ENCODE data around the gene CAPN3.

CAPN3 gene

GRCh38 chr15:42413920-42414319, 54.6 kb downstream of the CAPN3 start:
- Histone ChIP-seq H3K27me3 (ENCODE audit: insufficient read depth, low read length) (no peaks in the 10 kb centered on the region), H3K4me3 (ENCODE audit: low read length) (no peak overlapping the region), H3K4me1 (ENCODE audit: insufficient read depth, low read length) (no peaks in the 10 kb centered on the region), H3K36me3 (ENCODE audit: insufficient read depth, low read length) (peaks cover 55% of the 10 kb centered on the region), H3K9me3 (ENCODE audit: insufficient read depth, low read depth, low read length) (no peaks in the 10 kb centered on the region), H3K27ac (ENCODE audit: low read depth, low read length) (no peak overlapping the region), H3K9ac (ENCODE audit: low read depth, low read length) (no peak overlapping the region)
- WGBS, result 96% methylated on average over 2 of the region's 2 CpGs

DNA sequence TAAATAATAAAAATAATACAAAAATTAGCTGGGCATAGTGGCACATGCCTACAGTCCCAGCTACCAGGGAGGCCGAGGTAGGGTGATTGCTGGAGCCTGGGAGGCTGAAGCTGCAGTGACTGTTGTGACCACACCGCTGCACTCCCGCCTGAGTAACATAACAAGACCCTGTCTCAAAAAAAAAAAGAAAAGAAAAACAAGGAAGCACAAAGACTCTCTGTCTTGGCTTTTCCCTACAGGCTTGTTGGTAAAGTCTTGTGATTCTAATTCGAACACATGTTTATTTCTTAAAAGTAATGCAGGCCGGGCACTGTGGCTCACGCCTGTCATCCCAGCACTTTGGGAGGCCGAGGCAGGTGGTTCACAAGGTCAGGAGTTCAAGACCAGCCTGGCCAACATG, 60.1 kb downstream of the CAPN3 start:
- Histone ChIP-seq H3K27me3 (ENCODE audit: insufficient read depth, low read length) (no peaks in the 10 kb centered on the region), H3K4me1 (ENCODE audit: insufficient read depth, low read length) (no peaks in the 10 kb centered on the region), H3K36me3 (ENCODE audit: insufficient read depth, low read length) (peaks cover 85% of the 10 kb centered on the region), H3K27ac (ENCODE audit: low read depth, low read length) (no peak overlapping the region), H3K9ac (ENCODE audit: low read depth, low read length) (no peak overlapping the region), H3K4me3 (ENCODE audit: low read length) (no peak overlapping the region), H3K9me3 (ENCODE audit: insufficient read depth, low read depth, low read length) (no peaks in the 10 kb centered on the region)
- 91% methylated on average over 7 of the region's 7 CpGs for WGBS

DNA sequence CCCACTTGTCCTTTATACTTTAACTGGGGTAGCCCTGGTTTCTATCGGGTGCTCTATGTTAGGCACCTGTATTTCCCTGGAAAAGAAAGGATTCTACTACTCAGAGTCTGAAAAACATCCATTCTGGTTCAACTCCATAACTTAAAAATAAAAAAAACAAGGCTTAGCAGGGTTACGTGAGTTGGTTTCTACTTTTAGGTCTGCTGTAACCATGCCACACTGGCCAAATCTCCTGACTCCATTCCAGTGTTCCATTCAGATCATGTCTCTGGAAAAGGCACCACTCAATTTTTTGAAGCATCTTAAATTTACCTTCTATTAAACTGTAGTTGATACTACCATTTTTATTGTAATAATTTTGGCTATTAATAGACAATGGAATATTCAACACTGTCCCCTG, 62.1 kb downstream of the CAPN3 start:
- Histone ChIP-seq H3K9me3 (ENCODE audit: insufficient read depth, low read depth, low read length) (no peaks in the 10 kb centered on the region), H3K27ac (ENCODE audit: low read depth, low read length) (no peak overlapping the region), H3K4me3 (ENCODE audit: low read length) (no peak overlapping the region), H3K9ac (ENCODE audit: low read depth, low read length) (no peak overlapping the region), H3K36me3 (ENCODE audit: insufficient read depth, low read length) (peaks cover 87% of the 10 kb centered on the region), H3K4me1 (ENCODE audit: insufficient read depth, low read length) (no peaks in the 10 kb centered on the region), H3K27me3 (ENCODE audit: insufficient read depth, low read length) (no peaks in the 10 kb centered on the region)
- 97% methylated on average over 2 of the region's 2 CpGs for WGBS

DNA sequence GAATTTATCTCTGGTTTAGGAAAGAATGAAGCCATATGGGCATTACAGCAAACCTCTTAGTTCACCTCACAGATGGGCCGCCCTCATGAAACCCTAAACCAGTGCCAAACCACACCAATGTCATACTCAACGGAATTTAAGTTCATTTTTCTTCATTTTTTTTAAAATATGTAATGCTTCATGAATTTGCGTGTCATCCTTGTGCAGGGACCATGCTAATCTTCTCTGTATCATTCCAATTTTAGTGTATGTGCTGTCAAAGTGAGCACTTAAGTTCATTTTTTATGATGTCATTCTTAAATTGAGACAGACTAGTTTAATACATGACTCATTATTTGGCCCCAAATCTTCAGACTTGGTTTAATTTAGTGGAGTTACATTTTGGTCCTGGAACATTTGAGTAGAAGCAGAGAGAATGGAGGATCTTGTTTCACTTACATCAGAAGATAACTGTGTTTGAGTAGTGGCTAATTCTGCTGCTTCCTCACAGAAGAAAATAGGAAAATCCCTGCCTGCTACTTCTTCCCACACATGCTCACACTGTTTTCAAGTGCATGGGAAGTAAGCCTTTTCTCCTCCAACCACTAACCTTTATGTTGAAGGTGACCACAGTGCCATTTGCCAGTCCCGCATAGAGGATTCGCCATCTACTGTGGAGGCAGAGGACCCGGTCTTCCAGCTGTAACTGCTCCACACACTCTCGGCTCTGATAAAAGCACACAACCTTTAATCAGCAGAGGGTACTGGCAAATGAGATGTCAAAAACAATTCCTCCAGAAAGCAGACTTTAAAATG, 68.3 kb downstream of the CAPN3 start:
- no peak overlapping the region for H3K9ac ChIP-seq (ENCODE audit: low read depth, low read length)
- no peak overlapping the region for H3K4me3 ChIP-seq (ENCODE audit: low read length)
- no peak overlapping the region for H3K27ac ChIP-seq (ENCODE audit: low read depth, low read length)
- H3K9me3 ChIP-seq (ENCODE audit: insufficient read depth, low read depth, low read length), result no peaks in the 10 kb centered on the region
- no peaks in the 10 kb centered on the region for H3K4me1 ChIP-seq (ENCODE audit: insufficient read depth, low read length)
- WGBS, result 96% methylated on average over 7 of the region's 7 CpGs
- peaks cover 93% of the 10 kb centered on the region for H3K36me3 ChIP-seq (ENCODE audit: insufficient read depth, low read length)
- H3K27me3 ChIP-seq (ENCODE audit: insufficient read depth, low read length), result no peaks in the 10 kb centered on the region

GRCh38 chr15:42444415-42445063, 85.2 kb downstream of the CAPN3 start:
- Histone ChIP-seq H3K36me3 (ENCODE audit: insufficient read depth, low read length) (peaks cover 82% of the 10 kb centered on the region), H3K27me3 (ENCODE audit: insufficient read depth, low read length) (no peaks in the 10 kb centered on the region), H3K27ac (ENCODE audit: low read depth, low read length) (no peak overlapping the region), H3K9ac (ENCODE audit: low read depth, low read length) (no peak overlapping the region), H3K4me1 (ENCODE audit: insufficient read depth, low read length) (no peaks in the 10 kb centered on the region), H3K4me3 (ENCODE audit: low read length) (no peak overlapping the region), H3K9me3 (ENCODE audit: insufficient read depth, low read depth, low read length) (no peaks in the 10 kb centered on the region)
- WGBS, result 92% methylated on average over 5 of the region's 5 CpGs

DNA sequence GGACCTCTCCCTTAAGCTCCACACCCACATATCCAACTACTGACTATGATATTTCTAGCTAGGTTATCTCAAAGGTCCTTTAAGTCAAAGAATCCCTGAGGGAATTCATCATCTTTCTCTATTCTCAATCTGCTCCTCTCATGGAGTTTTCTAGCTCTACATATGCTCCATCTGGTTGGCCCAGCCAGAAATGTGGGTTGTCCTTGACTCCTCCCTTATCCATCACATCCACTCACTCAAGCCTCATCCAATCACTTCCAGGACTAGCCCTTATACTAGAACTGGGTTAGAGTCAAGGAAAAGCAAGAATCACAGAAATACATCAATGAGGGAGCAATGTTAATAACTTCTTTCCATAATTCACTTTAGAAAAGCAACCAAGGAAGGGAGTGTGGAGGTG, 86.2 kb downstream of the CAPN3 start:
- no peaks in the 10 kb centered on the region for H3K4me1 ChIP-seq (ENCODE audit: insufficient read depth, low read length)
- no peaks in the 10 kb centered on the region for H3K27me3 ChIP-seq (ENCODE audit: insufficient read depth, low read length)
- H3K4me3 ChIP-seq (ENCODE audit: low read length), result no peak overlapping the region
- H3K9me3 ChIP-seq (ENCODE audit: insufficient read depth, low read depth, low read length), result no peaks in the 10 kb centered on the region
- no peak overlapping the region for H3K27ac ChIP-seq (ENCODE audit: low read depth, low read length)
- H3K9ac ChIP-seq (ENCODE audit: low read depth, low read length), result no peak overlapping the region
- H3K36me3 ChIP-seq (ENCODE audit: insufficient read depth, low read length), result peaks cover 83% of the 10 kb centered on the region

GRCh38 chr15:42447599-42447998, 88.3 kb downstream of the CAPN3 start:
- H3K9ac ChIP-seq (ENCODE audit: low read depth, low read length), result no peak overlapping the region
- no peaks in the 10 kb centered on the region for H3K4me1 ChIP-seq (ENCODE audit: insufficient read depth, low read length)
- no peaks in the 10 kb centered on the region for H3K9me3 ChIP-seq (ENCODE audit: insufficient read depth, low read depth, low read length)
- H3K4me3 ChIP-seq (ENCODE audit: low read length), result no peak overlapping the region
- peaks cover 84% of the 10 kb centered on the region for H3K36me3 ChIP-seq (ENCODE audit: insufficient read depth, low read length)
- no peaks in the 10 kb centered on the region for H3K27me3 ChIP-seq (ENCODE audit: insufficient read depth, low read length)
- WGBS, result 92% methylated on average over 2 of the region's 2 CpGs
- H3K27ac ChIP-seq (ENCODE audit: low read depth, low read length), result no peak overlapping the region

DNA sequence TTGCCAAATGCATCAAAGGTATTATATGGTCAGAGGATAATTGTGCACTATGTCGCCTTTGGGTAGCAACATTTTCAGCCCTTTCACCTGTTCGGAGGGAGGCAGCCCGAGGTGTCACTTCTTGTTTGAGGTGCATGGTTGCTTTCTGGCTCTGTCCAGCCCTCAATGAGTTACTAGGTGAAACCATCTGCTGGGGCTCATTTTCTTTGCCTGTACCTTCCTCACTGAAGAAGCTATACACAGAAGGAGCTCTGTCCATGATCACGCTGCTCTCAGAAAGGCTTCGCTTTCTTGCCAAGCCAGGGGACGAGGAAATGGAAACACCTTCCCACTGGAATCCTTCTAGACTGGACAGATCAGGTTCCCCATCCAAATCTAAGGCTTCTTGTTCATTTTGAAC, 89.0 kb downstream of the CAPN3 start:
- Histone ChIP-seq H3K4me3 (ENCODE audit: low read length) (no peak overlapping the region), H3K27ac (ENCODE audit: low read depth, low read length) (no peak overlapping the region), H3K4me1 (ENCODE audit: insufficient read depth, low read length) (no peaks in the 10 kb centered on the region), H3K36me3 (ENCODE audit: insufficient read depth, low read length) (peaks cover 85% of the 10 kb centered on the region), H3K27me3 (ENCODE audit: insufficient read depth, low read length) (no peaks in the 10 kb centered on the region), H3K9me3 (ENCODE audit: insufficient read depth, low read depth, low read length) (no peaks in the 10 kb centered on the region), H3K9ac (ENCODE audit: low read depth, low read length) (no peak overlapping the region)
- 95% methylated on average over 6 of the region's 6 CpGs for WGBS

- 95% methylated on average over 13 of the region's 13 CpGs for WGBS
- H3K27me3 ChIP-seq (ENCODE audit: insufficient read depth, low read length), result no peaks in the 10 kb centered on the region
- no peak overlapping the region for H3K27ac ChIP-seq (ENCODE audit: low read depth, low read length)
- H3K9me3 ChIP-seq (ENCODE audit: insufficient read depth, low read depth, low read length), result no peaks in the 10 kb centered on the region
- H3K4me1 ChIP-seq (ENCODE audit: insufficient read depth, low read length), result no peaks in the 10 kb centered on the region
- no peak overlapping the region for H3K4me3 ChIP-seq (ENCODE audit: low read length)
- no peak overlapping the region for H3K9ac ChIP-seq (ENCODE audit: low read depth, low read length)
- peaks cover 73% of the 10 kb centered on the region for H3K36me3 ChIP-seq (ENCODE audit: insufficient read depth, low read length)
Measured at GRCh38 chr15:42449770-42450424, 90.6 kb downstream of the CAPN3 start.

DNA sequence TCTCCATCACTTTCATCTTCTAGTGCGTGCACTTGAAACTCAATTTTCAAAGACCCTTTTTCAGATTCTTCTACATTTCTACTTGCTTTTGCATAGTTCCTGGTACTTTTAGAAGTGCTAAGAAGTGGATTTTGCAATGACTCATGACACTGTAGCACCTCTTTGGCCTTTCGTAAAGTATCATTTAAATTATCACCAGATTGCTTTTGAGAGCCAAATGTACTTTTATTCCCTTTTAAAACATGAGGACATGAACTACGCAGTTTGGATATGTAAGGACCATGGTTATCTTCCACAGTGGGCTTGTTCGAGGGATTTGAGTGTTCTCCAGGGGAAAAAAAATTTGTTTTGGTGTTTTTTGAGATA, 91.1 kb downstream of the CAPN3 start:
- no peaks in the 10 kb centered on the region for H3K9me3 ChIP-seq (ENCODE audit: insufficient read depth, low read depth, low read length)
- no peaks in the 10 kb centered on the region for H3K27me3 ChIP-seq (ENCODE audit: insufficient read depth, low read length)
- H3K4me1 ChIP-seq (ENCODE audit: insufficient read depth, low read length), result no peaks in the 10 kb centered on the region
- peaks cover 69% of the 10 kb centered on the region for H3K36me3 ChIP-seq (ENCODE audit: insufficient read depth, low read length)
- 93% methylated on average over 4 of the region's 4 CpGs for WGBS
- H3K9ac ChIP-seq (ENCODE audit: low read depth, low read length), result no peak overlapping the region
- H3K27ac ChIP-seq (ENCODE audit: low read depth, low read length), result no peak overlapping the region
- H3K4me3 ChIP-seq (ENCODE audit: low read length), result no peak overlapping the region

GRCh38 chr15:42453826-42454225, 94.5 kb downstream of the CAPN3 start:
- peaks cover 18% of the 10 kb centered on the region for H3K4me1 ChIP-seq (ENCODE audit: insufficient read depth, low read length)
- H3K27me3 ChIP-seq (ENCODE audit: insufficient read depth, low read length), result no peaks in the 10 kb centered on the region
- H3K9me3 ChIP-seq (ENCODE audit: insufficient read depth, low read depth, low read length), result no peaks in the 10 kb centered on the region
- H3K36me3 ChIP-seq (ENCODE audit: insufficient read depth, low read length), result peaks cover 38% of the 10 kb centered on the region
- H3K9ac ChIP-seq (ENCODE audit: low read depth, low read length), result no peak overlapping the region
- H3K4me3 ChIP-seq (ENCODE audit: low read length), result no peak overlapping the region
- WGBS, result 100% methylated on average over 1 of the region's 3 CpGs
- H3K27ac ChIP-seq (ENCODE audit: low read depth, low read length), result no peak overlapping the region
